GM21526 (cell line): ENCODE measurements around the gene AKR1C4.
"Not testable (repeated sequence)": the region's sequence is repeated elsewhere in the genome, so short reads cannot be mapped to it uniquely, and the experiment has no call there.

ENCODE experiments used
- ATAC-seq: cut with Tn5 transposase; IDR thresholded peaks from one replicate; pipeline ENCODE4 v1.9.1; 2021; ENCODE audit warnings: moderate library complexity; ENCODE audit not compliant: unreplicated experiment, low FRiP score

Gene AKR1C4

GRCh38 chr10:5196702-5197113, at the start of gene AKR1C4:
TSS of gene AKR1C4 (plus strand) at chr10:5196837. CDS start at chr10:5196868, 31 bp downstream.
- ATAC-seq = no peak

- ATAC-seq = no peak
These were observed 49.8 kb upstream of the AKR1C4 start for GRCh38 chr10:5146920-5147254.

GRCh38 chr10:5147255-5147980, 49.2 kb upstream of the AKR1C4 start:
- ATAC-seq = no peak

GRCh38 chr10:5147981-5148677, 48.5 kb upstream of the AKR1C4 start:
- no peak for ATAC-seq

- ATAC-seq = no peak
These were observed 48.0 kb upstream of the AKR1C4 start for GRCh38 chr10:5148678-5149032.

GRCh38 chr10:5151076-5151475, 45.6 kb upstream of the AKR1C4 start:
- ATAC-seq = no peak

- no peak for ATAC-seq
These were observed 40.7 kb upstream of the AKR1C4 start for GRCh38 chr10:5155951-5156350.

GRCh38 chr10:5157501-5157900, 39.1 kb upstream of the AKR1C4 start:
- no peak for ATAC-seq

- no peak for ATAC-seq
These were observed 37.5 kb upstream of the AKR1C4 start for GRCh38 chr10:5159126-5159525.

GRCh38 chr10:5163487-5163886, 33.1 kb upstream of the AKR1C4 start:
- no peak for ATAC-seq

GRCh38 chr10:5165738-5166137, 30.9 kb upstream of the AKR1C4 start:
- no peak for ATAC-seq

- no peak for ATAC-seq
These were observed 27.7 kb upstream of the AKR1C4 start for GRCh38 chr10:5168897-5169420.

- ATAC-seq = not testable (repeated sequence)
These were observed 21.1 kb upstream of the AKR1C4 start for GRCh38 chr10:5175581-5175980.

- ATAC-seq = not testable (repeated sequence)
These were observed 16.1 kb upstream of the AKR1C4 start for GRCh38 chr10:5180503-5180902.

GRCh38 chr10:5183923-5184322, 12.7 kb upstream of the AKR1C4 start:
- ATAC-seq = no peak

- no peak for ATAC-seq
These were observed 11.5 kb upstream of the AKR1C4 start, which contains the start of gene AKR1C8 for GRCh38 chr10:5184987-5185775. TSS of gene AKR1C8 (minus strand) at chr10:5185150. CDS start at chr10:5185104, 46 bp downstream.

GRCh38 chr10:5187867-5188266, 8.8 kb upstream of the AKR1C4 start:
- ATAC-seq = no peak

GRCh38 chr10:5188358-5188757, 8.3 kb upstream of the AKR1C4 start:
- no peak for ATAC-seq

- ATAC-seq = no peak
These were observed 2.2 kb upstream of the AKR1C4 start for GRCh38 chr10:5194431-5194830.

- no peak for ATAC-seq
These were observed 786 bp upstream of the AKR1C4 start for GRCh38 chr10:5195727-5196374.

GRCh38 chr10:5198386-5198785, 1.7 kb downstream of the AKR1C4 start:
- no peak for ATAC-seq
